Tibial artery (tissue), 4 donors: ENCODE results near the gene CYP27A1.

Source experiments
- DNase-seq, 2 donors: peaks; one replicate each; pipeline ENCODE4 v3.0.0-alpha.2; 2019
- H3K27ac ChIP-seq, 2 donors: fragments of 200-600 bp; sonication (generic) in 1 of 2; 1 replicate in 1 of 2; 2 replicates in 1 of 2; pipeline ENCODE4 v1.5.1; 2018 to 2019; ENCODE audit warnings: mild to moderate bottlenecking in 1 of 2
- H3K27me3 ChIP-seq, 2 donors: fragments of 200-600 bp; sonication (generic) in 1 of 2; one replicate each; pipeline versions ENCODE4 v1.5.1 to v1.6.0; 2016 to 2019
- H3K36me3 ChIP-seq, 3 donors: fragments of 200-600 bp; sonication (generic) in 2 of 3; one replicate each; pipeline ENCODE4 v1.5.1; 2016 to 2019; ENCODE audit warnings: mild to moderate bottlenecking in 2 of 3
- H3K4me1 ChIP-seq, 4 donors: fragments of 200-600 bp; sonication (generic) in 2 of 4; 1 replicate in 3 of 4; 2 replicates in 1 of 4; pipeline ENCODE4 v1.5.1; 2016 to 2019
- H3K4me3 ChIP-seq, 2 donors: fragments of 200-600 bp; sonication (generic) in 1 of 2; 1 replicate in 1 of 2; 2 replicates in 1 of 2; pipeline ENCODE4 v1.5.1; 2018 to 2019; ENCODE audit warnings: mild to moderate bottlenecking in 2 of 2
- H3K9me3 ChIP-seq, 3 donors: fragments of 200-600 bp; sonication (generic) in 1 of 3; one replicate each; pipeline ENCODE4 v1.5.1; 2016 to 2019
- intact Hi-C: fragments of 100-400 bp; cut with DNase I; formaldehyde crosslinking; loops from one replicate; pipeline ENCODE4 v1.15.0; 2023; ENCODE audit warnings: low total_unique reads
- TF ChIP-seq, protein P1 (sequence below), 2 experiments: fragments of 200-600 bp in 1 of 2; fragments of 450-650 bp in 1 of 2; IDR thresholded peaks; one replicate each; pipeline ENCODE4 v1.5.1; 2017 to 2019; ENCODE audit warnings: antibody characterized with exemption in 2 of 2, mild to moderate bottlenecking in 1 of 2, moderate library complexity in 1 of 2

The CYP27A1 gene

GRCh38 chr2:218815649-218816048 lies 33.7 kb downstream of the CYP27A1 start:
- Histone ChIP-seq H3K27me3 (no peaks in the 10 kb centered on the region), H3K27ac (no peak overlapping the region), H3K4me3 (no peak overlapping the region), H3K36me3 (peaks cover 20 to 86% (median 59%) of the 10 kb centered on the region in 3 donors), H3K9me3 (no peaks in the 10 kb centered on the region), H3K4me1 (no peaks in the 10 kb centered on the region)
- intact Hi-C loops: no loop called here
- no peak for DNase-seq
- TF ChIP-seq, protein P1, sequence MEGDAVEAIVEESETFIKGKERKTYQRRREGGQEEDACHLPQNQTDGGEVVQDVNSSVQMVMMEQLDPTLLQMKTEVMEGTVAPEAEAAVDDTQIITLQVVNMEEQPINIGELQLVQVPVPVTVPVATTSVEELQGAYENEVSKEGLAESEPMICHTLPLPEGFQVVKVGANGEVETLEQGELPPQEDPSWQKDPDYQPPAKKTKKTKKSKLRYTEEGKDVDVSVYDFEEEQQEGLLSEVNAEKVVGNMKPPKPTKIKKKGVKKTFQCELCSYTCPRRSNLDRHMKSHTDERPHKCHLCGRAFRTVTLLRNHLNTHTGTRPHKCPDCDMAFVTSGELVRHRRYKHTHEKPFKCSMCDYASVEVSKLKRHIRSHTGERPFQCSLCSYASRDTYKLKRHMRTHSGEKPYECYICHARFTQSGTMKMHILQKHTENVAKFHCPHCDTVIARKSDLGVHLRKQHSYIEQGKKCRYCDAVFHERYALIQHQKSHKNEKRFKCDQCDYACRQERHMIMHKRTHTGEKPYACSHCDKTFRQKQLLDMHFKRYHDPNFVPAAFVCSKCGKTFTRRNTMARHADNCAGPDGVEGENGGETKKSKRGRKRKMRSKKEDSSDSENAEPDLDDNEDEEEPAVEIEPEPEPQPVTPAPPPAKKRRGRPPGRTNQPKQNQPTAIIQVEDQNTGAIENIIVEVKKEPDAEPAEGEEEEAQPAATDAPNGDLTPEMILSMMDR (IDR thresholded peaks at IDR 0.05): no peak

DNA sequence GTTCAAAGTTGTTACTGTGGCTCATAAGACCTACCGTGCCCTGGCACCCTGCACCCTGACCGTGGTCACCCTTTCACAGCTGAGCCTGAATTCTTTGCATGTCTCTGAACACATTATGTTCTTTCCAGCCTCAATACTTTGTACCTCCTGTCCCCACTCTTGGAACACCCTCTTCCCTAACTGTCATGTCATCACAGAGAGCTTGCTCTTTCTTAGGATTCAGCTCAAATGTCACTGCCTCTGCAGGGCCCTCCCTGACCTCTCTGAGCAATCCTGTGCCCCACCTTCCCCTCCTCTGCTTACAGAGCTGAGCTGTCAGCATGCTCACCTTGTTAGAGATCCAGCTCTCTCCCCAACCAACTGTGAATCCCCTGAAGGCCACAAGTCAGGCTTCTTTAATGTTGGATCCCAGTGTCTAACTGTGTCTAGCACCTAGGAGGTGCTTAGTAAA lies 34.6 kb downstream of the CYP27A1 start:
- H3K4me3 ChIP-seq: no peak overlapping the region
- no peak for DNase-seq
- no peaks in the 10 kb centered on the region for H3K4me1 ChIP-seq
- H3K27me3 ChIP-seq: no peaks in the 10 kb centered on the region
- no peaks in the 10 kb centered on the region for H3K9me3 ChIP-seq
- intact Hi-C loops: no loop called here
- peaks cover 20 to 90% (median 59%) of the 10 kb centered on the region in 3 donors for H3K36me3 ChIP-seq
- H3K27ac ChIP-seq: no peak overlapping the region
- TF ChIP-seq, protein P1 (IDR thresholded peaks at IDR 0.05): no peak

- H3K27me3 ChIP-seq: no peaks in the 10 kb centered on the region
- TF ChIP-seq, protein P1 (IDR thresholded peaks at IDR 0.05): no peak
- H3K4me3 ChIP-seq: no peak overlapping the region
- no peak for DNase-seq
- H3K4me1 ChIP-seq: no peaks in the 10 kb centered on the region
- H3K36me3 ChIP-seq: peaks cover 12 to 68% (median 39%) of the 10 kb centered on the region in 3 donors
- H3K27ac ChIP-seq: no peak overlapping the region
- H3K9me3 ChIP-seq: no peaks in the 10 kb centered on the region
- intact Hi-C loops: no loop called here
These were observed 37.1 kb downstream of the CYP27A1 start for GRCh38 chr2:218819093-218819492.

GRCh38 chr2:218820746-218821369 lies 38.9 kb downstream of the CYP27A1 start:
- Histone ChIP-seq H3K4me1 (no peaks in the 10 kb centered on the region), H3K27ac (no peak overlapping the region), H3K27me3 (no peaks in the 10 kb centered on the region), H3K36me3 (peaks cover 0 to 50% (median 21%) of the 10 kb centered on the region in 3 donors), H3K9me3 (no peaks in the 10 kb centered on the region), H3K4me3 (no peak overlapping the region)
- no peak for DNase-seq
- intact Hi-C loops: no loop called here
- TF ChIP-seq, protein P1 (IDR thresholded peaks at IDR 0.05): no peak

GRCh38 chr2:218821605-218822211 lies 39.8 kb downstream of the CYP27A1 start:
- Histone ChIP-seq H3K36me3 (peaks cover 0 to 42% (median 16%) of the 10 kb centered on the region in 3 donors), H3K4me3 (no peak overlapping the region), H3K4me1 (no peaks in the 10 kb centered on the region), H3K27ac (no peak overlapping the region), H3K9me3 (no peaks in the 10 kb centered on the region), H3K27me3 (no peaks in the 10 kb centered on the region)
- TF ChIP-seq, protein P1 (IDR thresholded peaks at IDR 0.05): no peak
- no peak for DNase-seq
- intact Hi-C loops: no loop called here
